HepG2 (cell line): ENCODE results near the gene GATB. TPM values are rescaled to one million over a fixed set of nuclear protein-coding genes. Genes with fewer than 3 reads are reported as not detected.

Experiments
- ARHGAP35 ChIP-seq: sonication (generic); formaldehyde crosslinking; IDR thresholded peaks from 2 replicates; pipeline ENCODE4 v1.9.0; 2022; ENCODE audit warnings: mild to moderate bottlenecking, inconsistent platforms, moderate library complexity, missing genetic modification reagents, borderline replicate concordance
- ATF7-NPFF ChIP-seq: sonication (generic); formaldehyde crosslinking; IDR thresholded peaks from 2 replicates; pipeline ENCODE4 v1.8.1; 2023; ENCODE audit warnings: mild to moderate bottlenecking, low read depth, missing genetic modification reagents, moderate library complexity
- EP300 ChIP-seq, 3 experiments: sonication (generic) in 1 of 3; formaldehyde crosslinking in 1 of 3; IDR thresholded peaks; 2 replicates each; pipeline versions ENCODE4 v1.5.1 to v1.6.1; 2011 to 2020; ENCODE audit warnings: low read depth in 2 of 3, low read length in 2 of 3, borderline replicate concordance in 1 of 3, improper control_type of control experiment in 1 of 3, mild to moderate bottlenecking in 1 of 3, missing genetic modification reagents in 1 of 3, moderate library complexity in 1 of 3
- FLYWCH1 ChIP-seq: sonication (generic); formaldehyde crosslinking; IDR thresholded peaks from 2 replicates; pipeline ENCODE4 v1.8.1; 2023; ENCODE audit warnings: mild to moderate bottlenecking, missing genetic modification reagents
- FOXK2 ChIP-seq: fragments of 450-650 bp; IDR thresholded peaks from 2 replicates; pipeline ENCODE4 v1.6.1; 2016
- GFI1 ChIP-seq: sonication (generic); formaldehyde crosslinking; IDR thresholded peaks from 2 replicates; pipeline ENCODE4 v1.5.0; 2020; ENCODE audit warnings: missing genetic modification reagents, mild to moderate bottlenecking, borderline replicate concordance
- HCFC1 ChIP-seq: fragments of 150-350 bp; IDR thresholded peaks from 2 replicates; pipeline ENCODE4 v1.6.1; 2014; ENCODE audit warnings: low read depth, low read length
- HDAC2 ChIP-seq: sonication (generic); formaldehyde crosslinking; IDR thresholded peaks from 2 replicates; pipeline ENCODE4 v1.4.0; 2020; ENCODE audit warnings: missing genetic modification reagents
- HMGA1 ChIP-seq: sonication (generic); formaldehyde crosslinking; conservative IDR thresholded peaks from 2 replicates; pipeline ENCODE4 v1.4.0; 2020; ENCODE audit warnings: missing genetic modification reagents
- MXD4 ChIP-seq: IDR thresholded peaks from 2 replicates; pipeline ENCODE4 v1.6.1; 2016; ENCODE audit warnings: mild to moderate bottlenecking, missing biosample characterization, missing genetic modification reagents
- PHF20 ChIP-seq: sonication (generic); formaldehyde crosslinking; IDR thresholded peaks from 2 replicates; pipeline ENCODE4 v1.5.0; 2020; ENCODE audit warnings: mild to moderate bottlenecking, missing genetic modification reagents
- SIN3B ChIP-seq: fragments of 150-350 bp; IDR thresholded peaks from 2 replicates; pipeline ENCODE4 v1.6.1; 2014; ENCODE audit warnings: low read length
- SMC3 ChIP-seq: IDR thresholded peaks from 2 replicates; pipeline ENCODE4 v1.6.1; 2011; ENCODE audit warnings: low read length, improper control_type of control experiment
- ZBTB2 ChIP-seq: sonication (generic); formaldehyde crosslinking; IDR thresholded peaks from 2 replicates; pipeline ENCODE4 v1.8.0; 2022; ENCODE audit warnings: low read depth, missing genetic modification reagents
- ZNF138 ChIP-seq: sonication (generic); formaldehyde crosslinking; IDR thresholded peaks from 2 replicates; pipeline ENCODE4 v1.5.0; 2020; ENCODE audit warnings: mild to moderate bottlenecking, low read depth, missing genetic modification reagents
- ZNF260 ChIP-seq: sonication (generic); formaldehyde crosslinking; IDR thresholded peaks from 2 replicates; pipeline ENCODE4 v1.4.0; 2020; ENCODE audit warnings: missing genetic modification reagents, low read depth, mild to moderate bottlenecking, borderline replicate concordance
- ZNF543 ChIP-seq: sonication (generic); formaldehyde crosslinking; IDR thresholded peaks from 2 replicates; pipeline ENCODE4 v1.4.0; 2020; ENCODE audit warnings: mild to moderate bottlenecking, missing genetic modification reagents
- ZNF607 ChIP-seq: sonication (generic); formaldehyde crosslinking; IDR thresholded peaks from 2 replicates; pipeline ENCODE4 v1.5.1; 2020; ENCODE audit warnings: missing genetic modification reagents, mild to moderate bottlenecking, borderline replicate concordance
- ZNF761 ChIP-seq: sonication (generic); formaldehyde crosslinking; conservative IDR thresholded peaks from 2 replicates; pipeline ENCODE4 v1.4.0; 2020; ENCODE audit warnings: mild to moderate bottlenecking, missing genetic modification reagents
- ZNF782 ChIP-seq: sonication (generic); formaldehyde crosslinking; IDR thresholded peaks from 2 replicates; pipeline ENCODE4 v1.4.0; 2020; ENCODE audit warnings: missing genetic modification reagents, mild to moderate bottlenecking, borderline replicate concordance
- polyA plus RNA-seq, 8 experiments: library from polyadenylated mRNA; depleted of rRNA in 3 of 8; stranded (reverse) in 7 of 8; unstranded in 1 of 8; fragments of >200 nt; fragmentation: Illumina TruSeq in 4 of 8; extraction: Trizol in 4 of 8; gene quantifications; 2 replicates each; pipeline versions ENCODE4 v1.2.1 to v1.2.3, GENCODE V29; 2011 to 2016; ENCODE audit warnings: low read depth in 4 of 8, missing spikeins in 1 of 8, mixed read lengths in 1 of 8; ENCODE audit not compliant: insufficient read depth in 1 of 8
- total RNA-seq, 5 experiments: library from RNA; depleted of rRNA; stranded (reverse); fragments of >200 nt; fragmentation: Illumina TruSeq; extraction: Trizol; gene quantifications; 2 replicates each; pipeline ENCODE4 v1.2.3, GENCODE V29; 2016; ENCODE audit warnings: low read depth in 1 of 5
- TF ChIP-seq, protein P1 (sequence below): IDR thresholded peaks from 2 replicates; pipeline ENCODE4 v1.6.1; 2012; ENCODE audit warnings: low read depth, low read length, improper control_type of control experiment
- TF ChIP-seq, protein P2 (sequence below): sonication (generic); formaldehyde crosslinking; IDR thresholded peaks from 2 replicates; pipeline ENCODE4 v1.4.0; 2020; ENCODE audit warnings: missing genetic modification reagents, mild to moderate bottlenecking, borderline replicate concordance
- TF ChIP-seq, protein P3 (sequence below): sonication (generic); formaldehyde crosslinking; IDR thresholded peaks from 2 replicates; pipeline ENCODE4 v1.4.0; 2020; ENCODE audit warnings: mild to moderate bottlenecking, missing genetic modification reagents

Gene GATB
- total and polyA plus RNA-seq, 2 of the 13 experiments (the other 11 are each of a cell fraction or from before 2014, with no cell fraction given): 32.3 to 32.4 TPM

DNA sequence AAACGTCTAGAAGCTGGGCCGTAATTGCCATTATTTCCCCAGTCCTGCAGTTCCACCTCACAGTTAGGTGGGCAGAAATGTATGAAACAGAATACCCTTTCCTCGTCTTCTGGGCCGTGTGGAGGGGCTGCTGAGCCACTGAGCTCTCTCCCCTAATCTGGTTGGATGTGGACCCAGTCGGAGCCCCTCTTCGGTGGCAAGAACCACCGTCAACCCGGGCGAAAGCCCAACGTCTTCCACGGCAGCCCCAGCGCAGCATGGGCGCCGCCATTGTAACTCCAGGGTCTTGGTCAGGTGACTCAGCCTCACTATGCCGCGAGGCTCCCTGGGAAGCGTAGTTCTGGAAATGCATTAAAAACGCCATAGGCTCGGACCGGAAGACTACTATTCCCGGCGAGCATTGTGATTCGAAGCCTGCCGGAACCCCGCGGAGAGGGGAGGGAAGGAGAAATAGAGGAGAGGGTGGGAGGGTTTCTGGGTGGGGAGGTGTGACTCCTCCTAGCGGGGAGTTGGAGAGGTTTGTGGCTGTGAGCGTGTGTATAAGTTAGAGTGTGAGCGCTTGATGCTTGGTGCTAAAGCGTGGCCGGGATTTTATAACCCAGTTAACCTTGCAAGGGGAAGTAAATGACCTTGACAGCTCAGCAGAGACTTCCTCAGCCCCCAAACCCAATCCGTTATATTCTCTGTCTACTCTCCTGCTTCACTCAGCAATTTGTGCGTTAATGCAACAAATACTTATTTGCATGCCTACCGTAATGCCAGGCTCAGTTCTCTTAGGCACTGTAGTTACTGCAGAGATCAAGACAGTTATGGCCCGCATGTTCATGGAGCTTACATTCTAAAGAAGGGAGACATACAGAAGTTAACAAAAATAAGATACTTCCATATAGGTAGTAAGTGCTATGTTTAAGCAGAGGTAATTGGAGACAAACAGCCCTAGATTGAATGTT, at the start of gene GATB (continued):
- TF ChIP-seq ZNF761: no peak
- TF ChIP-seq ZNF543 (CRISPR knock-in tag): no peak
- TF ChIP-seq, protein P1, sequence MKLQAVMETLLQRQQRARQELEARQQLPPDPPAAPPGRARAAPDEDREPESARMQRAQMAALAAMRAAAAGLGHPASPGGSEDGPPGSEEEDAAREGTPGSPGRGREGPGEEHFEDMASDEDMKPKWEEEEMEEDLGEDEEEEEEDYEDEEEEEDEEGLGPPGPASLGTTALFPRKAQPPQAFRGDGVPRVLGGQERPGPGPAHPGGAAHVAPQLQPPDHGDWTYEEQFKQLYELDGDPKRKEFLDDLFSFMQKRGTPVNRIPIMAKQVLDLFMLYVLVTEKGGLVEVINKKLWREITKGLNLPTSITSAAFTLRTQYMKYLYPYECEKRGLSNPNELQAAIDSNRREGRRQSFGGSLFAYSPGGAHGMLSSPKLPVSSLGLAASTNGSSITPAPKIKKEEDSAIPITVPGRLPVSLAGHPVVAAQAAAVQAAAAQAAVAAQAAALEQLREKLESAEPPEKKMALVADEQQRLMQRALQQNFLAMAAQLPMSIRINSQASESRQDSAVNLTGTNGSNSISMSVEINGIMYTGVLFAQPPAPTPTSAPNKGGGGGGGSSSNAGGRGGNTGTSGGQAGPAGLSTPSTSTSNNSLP: no peak
- no peak for TF ChIP-seq ARHGAP35 (CRISPR knock-in tag)
- TF ChIP-seq MXD4: peak; percentile 89
- TF ChIP-seq, protein P2, sequence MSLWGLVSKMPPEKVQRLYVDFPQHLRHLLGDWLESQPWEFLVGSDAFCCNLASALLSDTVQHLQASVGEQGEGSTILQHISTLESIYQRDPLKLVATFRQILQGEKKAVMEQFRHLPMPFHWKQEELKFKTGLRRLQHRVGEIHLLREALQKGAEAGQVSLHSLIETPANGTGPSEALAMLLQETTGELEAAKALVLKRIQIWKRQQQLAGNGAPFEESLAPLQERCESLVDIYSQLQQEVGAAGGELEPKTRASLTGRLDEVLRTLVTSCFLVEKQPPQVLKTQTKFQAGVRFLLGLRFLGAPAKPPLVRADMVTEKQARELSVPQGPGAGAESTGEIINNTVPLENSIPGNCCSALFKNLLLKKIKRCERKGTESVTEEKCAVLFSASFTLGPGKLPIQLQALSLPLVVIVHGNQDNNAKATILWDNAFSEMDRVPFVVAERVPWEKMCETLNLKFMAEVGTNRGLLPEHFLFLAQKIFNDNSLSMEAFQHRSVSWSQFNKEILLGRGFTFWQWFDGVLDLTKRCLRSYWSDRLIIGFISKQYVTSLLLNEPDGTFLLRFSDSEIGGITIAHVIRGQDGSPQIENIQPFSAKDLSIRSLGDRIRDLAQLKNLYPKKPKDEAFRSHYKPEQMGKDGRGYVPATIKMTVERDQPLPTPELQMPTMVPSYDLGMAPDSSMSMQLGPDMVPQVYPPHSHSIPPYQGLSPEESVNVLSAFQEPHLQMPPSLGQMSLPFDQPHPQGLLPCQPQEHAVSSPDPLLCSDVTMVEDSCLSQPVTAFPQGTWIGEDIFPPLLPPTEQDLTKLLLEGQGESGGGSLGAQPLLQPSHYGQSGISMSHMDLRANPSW (CRISPR knock-in tag): no peak
- TF ChIP-seq FOXK2: peak; percentile 56; the same call in 1 of the 2 replicates
- no peak for TF ChIP-seq ZBTB2 (CRISPR knock-in tag)
- TF ChIP-seq FLYWCH1 (CRISPR knock-in tag): no peak
- TF ChIP-seq ZNF782 (CRISPR knock-in tag): no peak
- TF ChIP-seq HDAC2 (CRISPR knock-in tag): peak; percentile 94
- no peak; the same call in 1 of the 2 replicates for TF ChIP-seq ZNF607 (CRISPR knock-in tag)
- no peak; a peak in 1 of 4 replicates for TF ChIP-seq EP300 (IDR thresholded peaks at IDR 0.05; ENCODE audit: low read depth in 2 of 2, low read length in 2 of 2)
- TF ChIP-seq EP300 (CRISPR knock-in tag; IDR thresholded peaks at IDR 0.05; ENCODE audit: borderline replicate concordance): no peak
- TF ChIP-seq ZNF260 (CRISPR knock-in tag): no peak
- peak; percentile 100 for TF ChIP-seq SIN3B
- peak; percentile 100 for TF ChIP-seq PHF20
- no peak for TF ChIP-seq HMGA1 (CRISPR knock-in tag)
- peak; percentile 97 for TF ChIP-seq HCFC1
- TF ChIP-seq GFI1 (CRISPR knock-in tag): no peak; the same call in 1 of the 2 replicates
- TF ChIP-seq SMC3: no peak
- TF ChIP-seq ATF7-NPFF (CRISPR knock-in tag): no peak
- TF ChIP-seq, protein P3, sequence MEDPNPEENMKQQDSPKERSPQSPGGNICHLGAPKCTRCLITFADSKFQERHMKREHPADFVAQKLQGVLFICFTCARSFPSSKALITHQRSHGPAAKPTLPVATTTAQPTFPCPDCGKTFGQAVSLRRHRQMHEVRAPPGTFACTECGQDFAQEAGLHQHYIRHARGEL (CRISPR knock-in tag): no peak
- no peak for TF ChIP-seq ZNF138 (CRISPR knock-in tag)
